SU-DHL-6 (cell line): Measurements from ENCODE around the gene GBX2.

Source experiments
- CTCF ChIP-seq: fragments of 200-600 bp; sonication (generic); IDR thresholded peaks from one replicate; pipeline ENCODE4 v1.5.1; 2017; ENCODE audit warnings: antibody characterized with exemption, mild to moderate bottlenecking, low read length, moderate library complexity; ENCODE audit not compliant: insufficient read depth, poor library complexity, severe bottlenecking
- EZH2phosphoT487 ChIP-seq: fragments of 200-600 bp; sonication (generic), shearing (Covaris generic); conservative IDR thresholded peaks from 2 replicates; pipeline ENCODE4 v1.6.1; 2018; ENCODE audit warnings: mild to moderate bottlenecking, antibody characterized with exemption, low read length, moderate library complexity, mixed read lengths

GRCh38 chr2:236172255-236173035 is 4.3 kb upstream of the GBX2 start:
- TF ChIP-seq CTCF (no peak), EZH2phosphoT487 (no peak)
